HG03457 (cell line): Measurements from ENCODE around the gene GPSM3.
"Not testable (repeated sequence)": the region's sequence is repeated elsewhere in the genome, so short reads cannot be mapped to it uniquely, and the experiment has no call there.

ENCODE experiments used
- ATAC-seq: cut with Tn5 transposase; IDR thresholded peaks from one replicate; pipeline ENCODE4 v1.9.1; 2021; ENCODE audit warnings: moderate number of reproducible peaks; ENCODE audit not compliant: unreplicated experiment

The GPSM3 gene

GRCh38 chr6:32188381-32189068 lies 3.9 kb downstream of the GPSM3 start:
- no peak for ATAC-seq

DNA sequence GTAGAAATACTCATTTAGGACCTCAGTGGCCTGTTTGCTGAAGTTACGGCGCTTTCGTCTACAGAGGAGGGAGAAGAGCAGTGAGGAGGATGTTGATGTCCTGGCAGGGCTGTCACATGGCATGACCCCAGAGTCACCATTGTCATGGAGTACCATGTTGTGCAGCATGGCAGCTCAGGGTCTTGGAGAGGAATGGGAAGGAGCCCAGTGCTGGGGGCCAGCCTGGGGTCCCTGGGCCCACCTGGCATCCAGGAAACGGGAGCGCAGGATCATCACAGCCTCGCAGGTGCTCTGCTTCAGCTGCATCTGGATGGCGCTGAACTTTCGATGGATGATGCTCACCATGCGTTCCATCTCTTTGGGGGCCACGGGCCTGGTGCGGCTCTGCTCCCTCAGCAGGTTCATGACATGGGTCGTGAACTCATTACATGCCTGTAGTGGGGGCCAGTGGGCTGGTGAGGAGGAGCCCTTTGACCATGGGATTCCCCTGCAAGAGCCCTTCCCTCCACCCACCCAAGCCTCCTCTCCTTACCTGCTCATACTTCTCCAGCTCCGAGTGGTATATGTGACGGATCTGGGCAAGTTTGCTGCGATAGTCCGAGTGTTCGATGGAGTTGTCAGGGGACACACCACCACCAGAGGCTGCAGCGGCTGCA lies 4.6 kb downstream of the GPSM3 start:
- ATAC-seq = not testable (repeated sequence)

- ATAC-seq = no peak
Observed at GRCh38 chr6:32187009-32187709, 5.3 kb downstream of the GPSM3 start.

DNA sequence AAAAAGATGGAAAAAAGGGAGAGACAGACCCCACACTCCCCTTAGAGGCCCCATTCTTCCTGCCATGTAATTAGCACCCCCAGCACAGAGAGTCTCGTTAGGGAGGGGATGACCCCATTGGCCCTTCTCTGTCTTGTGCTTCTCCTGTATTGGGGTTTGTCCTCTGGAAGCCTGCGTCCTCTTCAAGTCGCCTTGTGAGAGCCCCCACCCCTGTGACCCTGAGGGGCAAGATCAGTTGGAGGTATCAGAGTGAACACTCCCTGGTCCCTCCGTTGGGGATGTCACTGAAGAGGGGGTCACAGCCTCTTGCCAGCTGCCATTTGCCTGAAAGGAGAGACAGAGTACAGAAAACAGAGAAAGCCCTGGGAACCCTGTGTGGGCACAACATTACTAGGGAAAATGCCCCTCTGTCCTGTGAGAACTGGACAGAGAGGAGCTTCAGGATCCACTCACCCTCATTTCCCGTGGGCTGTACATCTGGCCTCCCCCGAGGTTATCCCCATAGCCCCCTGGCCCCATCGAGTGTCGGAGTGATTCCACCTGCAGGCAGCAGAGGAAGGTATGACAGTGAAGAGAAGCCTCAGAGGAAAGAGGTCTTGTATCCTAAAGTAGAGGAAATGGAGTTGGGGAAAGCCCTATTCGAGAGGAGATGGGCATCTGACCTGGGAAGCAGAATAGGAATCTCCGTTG lies 6.1 kb downstream of the GPSM3 start:
- not testable (repeated sequence) for ATAC-seq

- ATAC-seq = not testable (repeated sequence)
Observed at GRCh38 chr6:32185681-32186131, 6.7 kb downstream of the GPSM3 start.

GRCh38 chr6:32184084-32184640 lies 8.3 kb downstream of the GPSM3 start, which contains the start of gene AGER:
Gene AGER, minus strand, starts transcription at chr6:32184253. Its CDS starts 31 bp downstream, at chr6:32184222.
- no peak for ATAC-seq

DNA sequence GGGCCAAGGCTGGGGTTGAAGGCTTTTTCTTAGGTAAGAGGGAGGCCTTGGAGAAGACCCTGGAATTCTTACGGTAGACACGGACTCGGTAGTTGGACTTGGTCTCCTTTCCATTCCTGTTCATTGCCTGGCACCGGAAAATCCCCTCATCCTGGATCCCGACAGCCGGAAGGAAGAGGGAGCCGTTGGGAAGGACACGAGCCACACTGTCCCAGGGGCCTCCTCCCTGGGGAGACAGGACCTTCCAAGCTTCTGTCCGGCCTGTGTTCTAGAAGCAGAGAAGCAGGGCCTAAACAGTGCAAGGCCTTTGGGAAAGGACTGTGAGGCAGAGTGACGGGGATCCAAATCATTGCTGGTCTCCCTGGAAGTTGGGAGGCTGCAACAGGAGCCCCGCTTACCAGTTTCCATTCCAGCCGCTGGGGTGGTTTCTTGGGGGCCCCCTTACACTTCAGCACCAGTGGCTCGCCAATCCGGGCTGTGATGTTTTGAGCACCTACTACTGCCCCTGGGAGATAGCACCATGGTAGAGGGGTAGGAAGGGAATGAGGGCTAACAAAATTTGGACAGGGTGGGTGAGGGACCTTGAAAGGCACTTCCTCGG lies 8.9 kb downstream of the GPSM3 start:
- ATAC-seq = no peak

GRCh38 chr6:32183030-32183429 lies 9.4 kb downstream of the GPSM3 start:
- no peak for ATAC-seq

DNA sequence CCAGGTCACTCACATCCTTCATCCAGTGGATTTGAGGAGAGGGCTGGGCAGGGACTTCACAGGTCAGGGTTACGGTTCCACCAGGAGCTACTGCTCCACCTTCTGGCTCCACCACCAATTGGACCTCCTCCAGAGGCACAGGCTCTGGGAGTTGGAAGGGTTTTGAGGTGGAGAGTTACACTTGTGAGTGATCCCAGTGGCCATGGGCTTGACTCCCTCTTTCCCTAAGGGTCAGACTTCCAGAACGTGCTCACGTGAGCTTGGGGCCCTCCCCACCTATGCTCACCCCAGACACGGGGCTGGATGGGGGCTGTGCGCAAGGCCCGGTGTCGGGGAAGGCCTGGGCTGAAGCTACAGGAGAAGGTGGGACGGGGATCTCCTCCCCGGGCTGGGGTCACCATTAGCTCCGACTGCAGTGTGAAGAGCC lies 9.9 kb downstream of the GPSM3 start:
- ATAC-seq = no peak

- ATAC-seq = no peak
Observed at GRCh38 chr6:32181915-32182529, 10.4 kb downstream of the GPSM3 start.

DNA sequence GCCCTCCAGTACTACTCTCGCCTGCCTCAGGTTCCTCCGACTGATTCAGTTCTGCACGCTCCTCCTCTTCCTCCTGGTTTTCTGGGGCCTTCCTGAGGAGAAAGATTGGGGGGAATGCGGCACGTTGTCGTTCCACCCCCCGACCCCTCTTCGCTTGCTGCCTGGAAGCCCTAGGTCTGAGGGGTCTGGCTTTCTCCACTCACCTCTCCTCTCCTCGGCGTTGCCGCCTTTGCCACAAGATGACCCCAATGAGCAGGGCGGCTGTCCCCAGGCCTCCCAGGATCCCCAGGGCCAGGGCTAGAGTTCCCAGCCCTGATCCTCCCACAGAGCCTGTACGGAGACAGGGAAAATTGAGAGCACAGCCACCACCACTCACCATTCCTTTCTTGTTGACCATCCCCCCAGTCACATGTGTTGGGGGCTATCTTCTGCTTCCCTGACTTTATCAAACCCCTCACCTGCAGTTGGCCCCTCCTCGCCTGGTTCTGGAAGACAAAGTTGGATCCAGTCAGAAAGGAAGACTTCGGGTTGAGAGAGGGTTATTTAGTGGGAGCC lies 11.2 kb downstream of the GPSM3 start:
- ATAC-seq = no peak

- no peak for ATAC-seq
Observed at GRCh38 chr6:32179766-32180405, 12.6 kb downstream of the GPSM3 start.

DNA sequence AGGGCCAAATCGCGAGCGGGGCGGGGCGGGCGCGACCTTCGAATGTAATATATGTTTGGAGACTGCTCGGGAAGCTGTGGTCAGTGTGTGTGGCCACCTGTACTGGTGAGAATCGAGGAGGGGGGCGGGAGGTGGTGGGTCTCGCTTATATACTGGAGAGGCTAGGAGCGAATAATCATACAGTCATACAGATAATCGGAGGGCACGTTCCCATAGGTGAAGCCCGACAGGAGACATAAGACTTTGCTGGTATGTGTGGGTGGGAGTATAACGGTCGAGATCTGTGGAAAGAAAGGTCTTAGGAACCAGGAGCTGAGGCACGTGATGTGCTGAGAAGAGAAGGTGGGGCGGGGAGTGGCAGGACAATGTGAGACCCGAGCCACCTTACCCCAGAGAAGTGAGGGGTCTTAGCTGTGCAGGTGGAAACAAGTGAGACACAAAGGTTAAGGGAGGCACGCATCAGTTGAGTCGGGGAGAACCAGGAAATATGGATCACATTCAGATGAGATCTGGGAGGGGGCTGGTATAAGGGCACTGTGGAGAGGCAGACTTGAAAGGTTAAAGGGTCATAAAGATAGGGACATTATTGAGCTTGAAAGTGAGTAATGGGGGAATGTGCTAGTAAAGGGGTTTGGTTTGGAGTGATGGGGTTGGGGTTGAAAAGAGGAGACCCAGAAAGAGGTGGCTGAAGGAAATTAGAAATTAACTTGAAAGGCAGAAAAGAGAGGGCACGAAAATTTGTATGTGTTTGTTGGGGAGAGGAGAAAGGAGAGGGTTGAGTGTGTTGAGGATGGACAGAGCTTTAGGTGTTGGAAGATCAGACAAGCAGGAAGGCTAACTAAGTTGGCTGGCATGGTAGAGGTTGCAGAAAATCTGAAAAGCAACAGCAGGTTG lies 13.6 kb downstream of the GPSM3 start:
- ATAC-seq = no peak

DNA sequence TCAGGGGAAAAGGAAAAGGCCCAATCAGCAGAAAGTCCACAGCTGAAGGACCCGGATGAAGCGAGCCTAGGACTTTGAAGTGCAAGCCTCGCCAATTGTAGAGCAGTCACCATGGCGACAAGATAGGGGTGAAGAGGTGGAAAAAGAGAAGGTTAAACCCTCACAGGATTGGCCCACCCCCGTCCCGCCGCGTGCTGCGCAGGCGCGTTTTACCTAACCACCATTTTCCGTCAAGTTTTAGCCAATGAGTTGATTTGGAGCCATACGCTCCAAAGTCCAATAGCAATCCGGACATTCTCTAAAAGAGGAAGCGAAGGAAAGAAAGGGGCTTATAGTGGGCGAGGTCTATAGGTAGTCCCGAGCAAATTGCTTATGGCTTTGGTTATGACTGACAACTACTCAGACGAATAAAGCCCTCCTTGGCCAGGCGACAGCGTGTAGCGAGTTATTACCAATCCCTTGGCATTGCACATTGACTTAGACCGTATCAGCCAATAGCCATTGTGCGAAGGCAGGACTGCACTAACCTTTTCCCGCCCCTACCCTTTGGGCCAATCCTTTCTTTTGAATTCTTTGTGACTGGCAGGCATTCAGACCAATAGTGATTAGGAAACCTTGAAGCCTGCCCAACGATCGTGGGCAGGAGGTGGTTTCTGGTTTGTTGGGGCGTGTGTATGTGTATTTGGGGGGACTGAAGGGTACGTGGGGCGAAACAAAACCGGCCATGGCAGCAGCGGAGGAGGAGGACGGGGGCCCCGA lies 14.5 kb downstream of the GPSM3 start, which contains the start of gene RNF5:
TSS of gene RNF5 (plus strand) at position 618 of the 759 bp plus-strand sequence. CDS start at position 725, 107 bp downstream.
- peak; percentile 74 for ATAC-seq

DNA sequence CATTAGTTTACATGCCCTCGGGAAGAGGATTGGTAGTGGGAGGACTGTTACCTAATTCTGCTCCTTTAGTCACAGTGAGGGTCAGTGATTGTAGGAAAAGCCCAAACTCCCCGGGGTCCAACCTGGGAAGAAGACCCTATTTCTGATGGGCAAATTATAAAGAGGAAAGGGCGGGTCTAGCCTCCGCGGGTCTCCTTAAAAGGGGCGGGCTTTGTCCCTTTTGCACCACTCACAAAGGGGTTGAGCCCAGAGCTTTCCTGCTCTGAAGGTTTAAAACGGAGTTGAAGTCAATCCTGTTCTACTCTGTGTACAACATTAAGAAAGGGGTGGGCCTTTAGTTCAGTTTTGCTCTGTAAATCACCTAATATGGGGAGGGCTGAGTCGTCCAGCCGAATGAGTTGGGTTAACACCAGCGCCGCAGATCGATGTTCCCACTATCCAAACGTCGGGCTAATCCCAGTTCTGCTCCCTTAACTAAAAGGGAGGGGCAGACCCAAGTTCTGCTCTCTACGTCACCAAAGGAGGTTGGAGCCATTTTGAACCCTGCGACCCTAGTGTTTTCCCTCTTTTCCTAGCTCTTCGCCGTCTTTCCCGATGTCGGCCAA lies 15.2 kb downstream of the GPSM3 start:
- peak; percentile 3 for ATAC-seq

GRCh38 chr6:32176476-32177182 lies 15.8 kb downstream of the GPSM3 start:
- no peak for ATAC-seq
